Measurements from ENCODE around the gene CDKAL1.

The CDKAL1 gene

GRCh38 chr6:20661721-20662120 lies 127.5 kb downstream of the CDKAL1 start:
- Histone ChIP-seq H3K4me3 (no peak overlapping the region), H3K36me3 (no peaks in the 10 kb centered on the region), H3K9me3 (no peaks in the 10 kb centered on the region), H3K27me3 (no peaks in the 10 kb centered on the region), H3K4me1 (peaks cover 0 to 8% (median 0%) of the 10 kb centered on the region in 4 donors), H3K27ac (no peak overlapping the region)
- TF ChIP-seq, protein P1, sequence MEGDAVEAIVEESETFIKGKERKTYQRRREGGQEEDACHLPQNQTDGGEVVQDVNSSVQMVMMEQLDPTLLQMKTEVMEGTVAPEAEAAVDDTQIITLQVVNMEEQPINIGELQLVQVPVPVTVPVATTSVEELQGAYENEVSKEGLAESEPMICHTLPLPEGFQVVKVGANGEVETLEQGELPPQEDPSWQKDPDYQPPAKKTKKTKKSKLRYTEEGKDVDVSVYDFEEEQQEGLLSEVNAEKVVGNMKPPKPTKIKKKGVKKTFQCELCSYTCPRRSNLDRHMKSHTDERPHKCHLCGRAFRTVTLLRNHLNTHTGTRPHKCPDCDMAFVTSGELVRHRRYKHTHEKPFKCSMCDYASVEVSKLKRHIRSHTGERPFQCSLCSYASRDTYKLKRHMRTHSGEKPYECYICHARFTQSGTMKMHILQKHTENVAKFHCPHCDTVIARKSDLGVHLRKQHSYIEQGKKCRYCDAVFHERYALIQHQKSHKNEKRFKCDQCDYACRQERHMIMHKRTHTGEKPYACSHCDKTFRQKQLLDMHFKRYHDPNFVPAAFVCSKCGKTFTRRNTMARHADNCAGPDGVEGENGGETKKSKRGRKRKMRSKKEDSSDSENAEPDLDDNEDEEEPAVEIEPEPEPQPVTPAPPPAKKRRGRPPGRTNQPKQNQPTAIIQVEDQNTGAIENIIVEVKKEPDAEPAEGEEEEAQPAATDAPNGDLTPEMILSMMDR (IDR thresholded peaks at IDR 0.05): no peak
- intact Hi-C loops (cut with DNase I; ENCODE audit: low total_unique reads): no loop called here
- DNase-seq: no peak

GRCh38 chr6:20664250-20664649 lies 130.0 kb downstream of the CDKAL1 start:
- H3K27me3 ChIP-seq: no peaks in the 10 kb centered on the region
- intact Hi-C loops (cut with DNase I; ENCODE audit: low total_unique reads): no loop called here
- no peak overlapping the region for H3K4me3 ChIP-seq
- peaks cover 0 to 8% (median 0%) of the 10 kb centered on the region in 4 donors for H3K4me1 ChIP-seq
- no peaks in the 10 kb centered on the region for H3K36me3 ChIP-seq
- H3K27ac ChIP-seq: no peak overlapping the region
- TF ChIP-seq, protein P1 (IDR thresholded peaks at IDR 0.05): no peak
- H3K9me3 ChIP-seq: no peaks in the 10 kb centered on the region
- no peak for DNase-seq

DNA sequence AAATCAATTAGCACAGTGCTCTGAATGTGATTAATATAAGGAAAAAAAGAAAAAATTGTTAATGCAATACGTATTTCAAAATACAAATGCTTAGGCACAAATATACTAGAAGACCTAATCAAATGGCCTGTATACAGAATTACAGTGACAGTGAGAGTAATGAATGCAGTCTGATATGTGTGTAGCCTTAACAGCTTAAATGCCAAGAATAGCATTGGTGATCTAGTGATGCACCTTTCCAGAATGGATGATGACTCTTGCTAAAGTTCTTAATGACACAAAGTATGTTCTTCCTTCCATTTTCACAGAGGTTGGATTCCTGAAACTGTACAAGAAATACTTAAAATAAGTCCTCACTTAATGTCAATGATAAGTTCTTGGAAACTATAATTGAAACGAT lies 131.0 kb downstream of the CDKAL1 start:
- no peaks in the 10 kb centered on the region for H3K9me3 ChIP-seq
- H3K27ac ChIP-seq: no peak overlapping the region
- DNase-seq: no peak
- intact Hi-C loops (cut with DNase I; ENCODE audit: low total_unique reads): no loop called here
- H3K4me3 ChIP-seq: no peak overlapping the region
- TF ChIP-seq, protein P1 (IDR thresholded peaks at IDR 0.05): no peak
- H3K36me3 ChIP-seq: no peaks in the 10 kb centered on the region
- H3K27me3 ChIP-seq: no peaks in the 10 kb centered on the region
- peaks cover 0 to 8% (median 0%) of the 10 kb centered on the region in 4 donors for H3K4me1 ChIP-seq

GRCh38 chr6:20669571-20670314 lies 135.5 kb downstream of the CDKAL1 start:
- no peak overlapping the region for H3K27ac ChIP-seq
- H3K36me3 ChIP-seq: no peaks in the 10 kb centered on the region
- no peaks in the 10 kb centered on the region for H3K4me1 ChIP-seq
- H3K9me3 ChIP-seq: no peaks in the 10 kb centered on the region
- intact Hi-C loops (cut with DNase I; ENCODE audit: low total_unique reads): no loop called here
- TF ChIP-seq, protein P1 (IDR thresholded peaks at IDR 0.05): no peak
- H3K4me3 ChIP-seq: no peak overlapping the region
- no peak for DNase-seq
- no peaks in the 10 kb centered on the region for H3K27me3 ChIP-seq

- intact Hi-C loops (cut with DNase I; ENCODE audit: low total_unique reads): no loop called here
- H3K27ac ChIP-seq: no peak overlapping the region
- H3K9me3 ChIP-seq: no peaks in the 10 kb centered on the region
- DNase-seq: no peak
- TF ChIP-seq, protein P1 (IDR thresholded peaks at IDR 0.05): no peak
- no peak overlapping the region for H3K4me3 ChIP-seq
- no peaks in the 10 kb centered on the region for H3K4me1 ChIP-seq
- no peaks in the 10 kb centered on the region for H3K36me3 ChIP-seq
- no peaks in the 10 kb centered on the region for H3K27me3 ChIP-seq
Observed at GRCh38 chr6:20670750-20671149, 136.5 kb downstream of the CDKAL1 start.

Data from tibial artery (tissue), 4 donors.